ENCODE measurements around the gene TENT4A.
"Not testable (repeated sequence)": the region's sequence is repeated elsewhere in the genome, so short reads cannot be mapped to it uniquely, and the experiment has no call there.

Gene TENT4A

GRCh38 chr5:6754766-6755165, 41.5 kb downstream of the TENT4A start:
- DNase-seq = no peak

- DNase-seq = no peak
Observed at GRCh38 chr5:6755519-6755918, 42.3 kb downstream of the TENT4A start.

GRCh38 chr5:6755941-6756340, 42.7 kb downstream of the TENT4A start:
- DNase-seq = no peak

DNA sequence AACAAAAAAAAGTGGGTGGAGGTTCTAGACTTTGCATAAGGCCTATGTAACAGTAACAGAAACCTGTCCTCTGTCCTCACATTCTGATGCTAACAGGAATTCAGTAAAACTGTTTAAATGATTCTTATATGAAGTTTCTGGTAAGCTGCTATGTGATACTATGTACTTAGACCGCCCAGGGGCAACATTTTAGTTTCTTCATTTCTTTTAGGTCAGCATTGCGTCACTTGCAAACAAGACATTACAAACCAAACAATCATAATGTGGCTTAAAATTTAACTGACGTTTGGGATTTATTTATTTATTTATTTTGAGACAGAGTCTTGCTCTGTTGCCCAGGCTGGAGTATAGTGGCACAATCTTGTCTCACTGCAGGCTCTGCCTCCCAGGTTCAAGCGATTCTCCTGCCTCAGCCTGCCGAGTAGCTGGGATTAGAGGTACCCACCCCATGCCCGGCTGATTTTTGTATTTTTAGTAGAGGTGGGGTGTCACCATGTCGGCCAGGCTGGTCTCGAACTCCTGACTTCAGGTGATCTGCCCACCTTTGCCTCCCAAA, 44.3 kb downstream of the TENT4A start:
- no peak for DNase-seq

DNA sequence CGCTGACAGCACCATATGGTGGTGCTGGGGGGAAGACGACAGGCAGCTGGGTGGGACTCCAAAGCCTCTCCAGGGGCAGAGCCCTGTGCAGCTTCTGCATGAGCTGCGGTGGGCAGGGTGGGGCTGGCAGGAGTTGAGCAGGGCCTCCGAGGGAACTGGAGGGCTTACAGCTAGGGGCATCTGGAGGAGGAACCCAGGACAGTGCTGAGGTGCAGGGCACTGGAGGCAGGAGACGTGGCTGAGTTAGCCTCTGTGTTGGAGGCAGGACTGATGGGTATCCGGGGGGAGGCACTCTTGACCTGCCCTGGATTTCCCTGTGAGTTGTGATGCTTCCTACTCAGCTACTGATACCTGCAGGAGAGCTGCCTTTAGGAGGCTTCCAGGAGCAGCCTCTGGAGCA, 45.0 kb downstream of the TENT4A start:
- no peak for DNase-seq

DNA sequence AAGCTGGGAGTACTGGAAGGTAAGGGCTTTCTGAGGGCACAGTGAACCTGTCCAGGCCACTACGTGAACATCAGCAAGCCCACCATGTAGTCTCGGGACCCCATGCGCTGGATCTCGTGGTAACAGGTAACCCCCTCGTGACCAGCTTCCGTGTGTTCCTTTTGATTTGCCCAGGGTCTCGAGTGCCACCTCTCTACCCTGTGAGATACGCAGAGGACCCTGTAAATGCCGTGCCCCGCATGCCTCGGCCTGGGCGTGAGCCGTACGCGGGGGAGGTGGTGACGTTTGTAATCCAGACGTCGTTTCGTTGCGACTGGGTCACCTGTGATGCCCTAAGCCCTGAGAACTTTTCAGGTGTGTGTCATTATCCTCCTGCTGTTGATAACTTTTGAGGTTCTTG, 45.5 kb downstream of the TENT4A start:
- no peak for DNase-seq

DNA sequence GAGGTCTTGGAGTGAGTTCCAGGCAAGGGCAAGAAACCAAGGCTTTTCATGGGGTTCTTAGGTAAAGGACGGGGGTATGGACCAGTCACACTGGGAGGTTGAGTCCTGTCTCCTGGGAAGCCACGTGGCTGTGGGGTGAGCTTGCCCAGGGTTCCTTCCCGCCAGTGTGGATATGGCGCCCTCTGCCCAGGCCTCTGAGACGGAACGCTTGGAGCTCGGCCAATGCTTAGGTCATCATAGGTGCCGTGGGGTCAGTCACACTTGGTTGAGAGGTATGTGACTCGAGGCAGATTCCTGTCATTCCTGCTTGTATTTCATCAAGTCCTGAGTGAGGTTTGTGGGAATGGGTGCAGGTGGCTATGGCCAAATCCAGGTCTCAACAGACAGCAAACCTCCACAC, 46.2 kb downstream of the TENT4A start:
- DNase-seq = no peak

DNA sequence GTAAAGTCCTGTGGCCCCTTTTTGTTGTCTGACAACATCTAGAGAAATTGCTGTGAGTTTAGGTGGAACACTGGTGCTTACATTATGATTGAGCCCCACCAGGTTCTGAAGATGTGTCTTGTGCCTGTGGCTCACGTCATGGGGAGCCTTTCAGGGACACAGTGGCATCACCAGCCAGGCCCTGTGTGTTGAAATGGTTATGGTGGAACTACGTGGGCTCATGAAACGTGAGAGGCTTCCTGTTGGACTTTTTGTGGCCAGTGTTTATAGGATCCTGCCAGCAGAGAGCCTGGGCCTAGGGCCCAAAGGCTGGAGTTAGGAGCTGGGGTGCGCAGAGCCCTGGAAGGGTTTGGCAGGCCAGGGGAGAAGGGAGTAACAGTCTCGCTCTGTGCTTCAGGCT, 46.8 kb downstream of the TENT4A start:
- DNase-seq = no peak

DNA sequence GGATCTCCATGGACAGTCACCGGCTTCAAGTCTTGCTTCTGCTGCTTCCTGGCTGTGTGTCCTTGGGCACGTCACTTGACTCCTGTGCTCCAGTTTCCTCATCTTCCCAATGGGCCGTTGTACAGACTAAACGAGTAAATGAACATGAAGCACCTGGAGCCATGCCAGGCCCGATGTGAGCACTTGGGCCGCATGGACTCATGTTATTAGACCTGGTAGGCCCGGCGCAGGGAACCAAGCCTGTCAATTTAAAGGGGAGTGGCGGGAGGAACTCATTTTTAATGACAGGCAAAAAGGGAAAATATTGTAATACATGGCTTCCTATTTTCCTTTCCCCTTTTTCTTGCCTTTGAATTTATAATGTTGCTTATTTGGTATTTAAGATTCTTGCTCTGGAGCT, 47.5 kb downstream of the TENT4A start:
- no peak for DNase-seq

GRCh38 chr5:6761333-6761732, 48.1 kb downstream of the TENT4A start:
- no peak for DNase-seq

- no peak for DNase-seq
Observed at GRCh38 chr5:6762116-6762515, 48.9 kb downstream of the TENT4A start.

DNA sequence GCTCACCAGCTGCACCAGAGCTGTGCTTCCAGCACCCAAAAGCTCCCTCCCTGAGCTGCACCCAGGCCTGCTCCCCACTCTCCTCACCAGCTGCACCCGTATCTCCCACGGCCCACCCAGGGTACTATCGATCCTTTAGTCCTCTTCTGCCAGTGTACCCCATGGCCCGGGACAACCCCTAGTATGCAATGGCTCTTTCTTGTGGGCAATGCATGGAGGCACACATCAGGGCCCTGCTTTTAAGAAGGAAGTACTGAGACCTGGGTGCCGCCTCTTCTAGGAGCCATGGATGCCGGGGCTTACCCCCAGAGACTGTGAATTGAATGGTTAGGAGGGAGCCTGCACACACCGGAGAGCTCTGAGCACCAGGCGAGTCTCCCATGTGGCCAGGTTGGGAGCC, 49.5 kb downstream of the TENT4A start:
- no peak for DNase-seq

- no peak for DNase-seq
Observed at GRCh38 chr5:6763191-6763590, 50.0 kb downstream of the TENT4A start.

DNA sequence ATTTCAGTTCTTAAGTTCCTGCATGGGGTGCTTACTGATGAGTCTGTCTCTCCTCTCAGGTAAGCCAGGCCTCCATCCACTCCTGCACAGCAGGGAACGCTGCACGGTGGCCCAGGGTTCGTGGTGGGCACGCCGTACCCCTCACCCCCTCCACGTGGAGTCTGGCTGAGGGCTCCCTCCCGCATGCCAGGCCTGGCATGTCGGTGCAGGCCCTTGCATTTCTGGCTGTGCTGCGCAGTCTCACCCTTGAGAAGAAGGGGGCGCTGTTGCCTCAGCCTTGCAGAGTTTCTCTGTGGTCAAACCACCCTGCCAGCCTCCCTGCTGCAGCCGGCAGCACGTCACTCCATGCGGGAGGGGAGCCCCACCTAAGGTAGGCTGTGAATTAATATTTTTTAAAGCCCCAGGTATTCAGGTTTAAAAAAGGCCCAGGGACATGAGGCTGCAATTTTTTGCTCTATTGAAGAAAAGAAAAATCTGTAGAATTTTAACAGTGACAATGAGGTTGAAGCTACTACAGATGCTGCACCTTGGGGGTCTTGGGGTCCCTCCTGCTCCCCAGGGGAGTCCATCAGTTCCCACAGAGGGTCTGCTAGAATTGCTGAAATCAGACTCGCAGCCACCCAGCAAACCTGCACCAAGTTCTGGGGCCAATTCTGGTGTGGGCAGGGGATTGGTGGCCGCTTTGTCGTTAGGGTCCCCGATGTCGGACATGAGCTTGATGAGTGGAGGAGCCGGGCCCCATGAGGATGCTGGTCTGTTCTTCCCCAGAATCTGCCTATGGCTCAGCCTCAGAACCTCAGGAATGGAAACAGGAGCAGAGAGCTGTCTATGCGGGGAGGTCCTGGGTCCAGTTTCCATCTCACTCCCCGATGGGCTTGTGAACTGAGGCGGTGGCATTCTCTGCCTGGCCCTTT, 52.6 kb downstream of the TENT4A start:
- DNase-seq = peak; percentile 75

- peak; percentile 95 for DNase-seq
Observed at GRCh38 chr5:6766604-6767093, 53.4 kb downstream of the TENT4A start.

DNA sequence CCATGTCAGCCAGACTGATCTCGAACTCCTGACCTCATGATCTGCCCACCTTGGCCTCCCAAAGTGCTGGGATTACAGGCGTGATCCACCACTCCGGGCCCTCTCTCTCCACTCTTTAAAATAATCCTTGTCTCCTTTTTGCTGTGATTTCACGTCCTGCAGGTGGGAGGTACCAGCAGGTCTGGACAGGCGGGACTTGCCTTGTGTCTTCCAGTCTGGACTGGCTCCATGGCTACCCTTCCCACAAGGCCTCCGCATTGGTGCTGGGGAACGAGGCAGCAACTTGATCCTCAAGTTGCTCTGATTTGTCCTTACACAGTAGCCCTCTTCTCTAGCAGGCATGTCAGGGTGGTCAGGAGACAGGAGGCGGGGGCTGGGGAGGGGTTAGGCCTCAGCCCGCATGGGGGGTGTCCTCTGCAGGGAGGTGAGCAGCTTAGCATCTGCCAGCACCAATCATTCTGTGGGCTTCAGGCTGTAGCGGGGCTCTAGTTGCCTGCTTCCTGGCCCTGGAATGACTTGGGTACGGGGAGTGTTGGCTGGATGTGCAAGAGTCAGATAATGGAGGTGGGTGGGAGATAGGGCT, 54.3 kb downstream of the TENT4A start:
- no peak for DNase-seq

GRCh38 chr5:6768590-6769230, 55.5 kb downstream of the TENT4A start:
- DNase-seq = no peak

DNA sequence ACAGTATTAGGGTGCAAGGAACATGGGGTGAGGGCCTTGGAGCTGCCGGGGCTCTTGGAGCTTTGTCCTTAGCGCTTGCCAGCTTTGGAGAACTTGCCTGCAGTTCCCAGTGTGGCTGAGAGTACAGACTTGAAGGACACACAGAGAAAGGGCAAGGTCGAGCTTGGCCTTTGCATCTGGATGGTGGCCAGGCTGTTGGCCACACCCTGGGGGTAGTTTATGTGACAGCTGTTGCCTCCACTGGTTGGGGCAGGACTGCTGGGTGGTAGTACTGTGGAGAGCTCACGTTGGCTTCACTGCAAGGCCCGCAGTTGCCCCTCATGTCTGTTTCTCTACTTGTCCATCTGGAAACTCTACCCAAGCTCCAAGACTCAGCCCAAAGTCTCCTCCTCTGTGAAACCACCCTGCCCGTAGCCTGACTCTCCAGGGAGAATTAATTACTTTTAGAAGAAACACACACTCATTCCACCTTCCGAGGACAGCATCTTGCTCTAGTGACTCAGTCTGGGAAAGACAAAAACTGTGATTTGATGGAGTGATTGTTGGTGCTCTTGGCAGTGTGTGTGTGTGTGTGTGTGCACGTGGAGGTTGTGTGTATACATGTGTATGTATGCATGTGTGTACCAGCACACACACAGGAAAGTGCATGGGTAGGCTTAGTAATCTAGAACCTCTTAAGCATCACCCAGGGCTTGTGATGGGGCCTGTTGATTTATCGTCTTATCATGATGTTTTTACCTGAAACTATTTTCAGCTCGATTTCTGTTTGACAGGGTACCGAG, 57.8 kb downstream of the TENT4A start:
- DNase-seq = no peak

- DNase-seq = peak; percentile 59
Observed at GRCh38 chr5:6772886-6773285, 59.7 kb downstream of the TENT4A start.

- DNase-seq = peak; percentile 64
Observed at GRCh38 chr5:6773342-6774035, 60.3 kb downstream of the TENT4A start.

GRCh38 chr5:6774207-6774606, 61.0 kb downstream of the TENT4A start:
- not testable (repeated sequence) for DNase-seq

DNA sequence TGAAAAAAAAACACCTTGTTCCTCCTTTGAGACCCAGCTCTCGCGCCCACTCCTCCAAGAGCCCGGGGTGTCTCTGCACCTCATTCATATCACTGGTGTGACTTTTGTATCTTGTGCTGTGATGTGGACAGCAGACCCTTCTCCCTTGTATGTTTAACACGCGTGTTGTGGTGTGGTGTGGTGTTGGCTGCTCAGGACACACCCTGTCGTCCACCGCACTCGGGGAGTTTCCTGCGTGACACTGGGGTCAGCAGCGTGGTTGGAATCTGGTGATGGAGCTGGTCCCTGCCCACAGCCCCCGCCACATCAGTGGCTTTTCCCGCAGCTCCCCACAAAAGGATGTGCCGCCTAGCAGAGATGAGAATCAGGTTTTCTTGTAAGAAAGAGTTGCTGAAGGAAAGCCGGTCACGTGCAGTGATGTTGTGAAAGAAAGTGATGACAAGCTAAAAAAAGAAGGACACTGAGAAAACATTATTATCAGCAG, 61.5 kb downstream of the TENT4A start:
- no peak for DNase-seq

All from NCI-H510A (cell line).